HG03103 (cell line): Measurements from ENCODE around the gene GPN2.
A peak's percentile ranks its signal among the peaks of the same experiment; 100 is the strongest.

Source experiments
- ATAC-seq: cut with Tn5 transposase; IDR thresholded peaks from one replicate; pipeline ENCODE4 v1.9.1; 2021; ENCODE audit warnings: low read depth; ENCODE audit not compliant: unreplicated experiment

Gene GPN2

GRCh38 chr1:26889551-26890466 is at the start of gene GPN2:
Gene GPN2, minus strand, starts transcription at chr1:26890283. Its CDS starts 187 bp downstream, at chr1:26890096.
- ATAC-seq: peak; percentile 80

GRCh38 chr1:26938659-26939025 is 48.6 kb upstream of the GPN2 start:
- ATAC-seq: no peak

- ATAC-seq: no peak
Observed at GRCh38 chr1:26938004-26938658, 48.0 kb upstream of the GPN2 start.

GRCh38 chr1:26936823-26937222 is 46.7 kb upstream of the GPN2 start:
- ATAC-seq: no peak

GRCh38 chr1:26932531-26932930 is 42.4 kb upstream of the GPN2 start:
- no peak for ATAC-seq

- no peak for ATAC-seq
Observed at GRCh38 chr1:26923711-26924110, 33.6 kb upstream of the GPN2 start.

GRCh38 chr1:26922901-26923300 is 32.8 kb upstream of the GPN2 start:
- ATAC-seq: no peak

- ATAC-seq: no peak
Observed at GRCh38 chr1:26922431-26922729, 32.3 kb upstream of the GPN2 start.

GRCh38 chr1:26921540-26922430 is 31.7 kb upstream of the GPN2 start, which contains the start of gene NUDC:
Gene NUDC, plus strand, starts transcription at chr1:26921743. Its CDS starts 106 bp downstream, at chr1:26921849.
- peak; percentile 89 for ATAC-seq

- ATAC-seq: peak; percentile 17
Observed at GRCh38 chr1:26921126-26921539, 31.1 kb upstream of the GPN2 start.

- ATAC-seq: no peak
Observed at GRCh38 chr1:26915204-26915842, 25.2 kb upstream of the GPN2 start.

- no peak for ATAC-seq
Observed at GRCh38 chr1:26913754-26914619, 23.9 kb upstream of the GPN2 start, which contains the start of gene NR0B2. Gene NR0B2, minus strand, starts transcription at chr1:26913975. Its CDS starts 35 bp downstream, at chr1:26913940.

GRCh38 chr1:26913389-26913753 is 23.3 kb upstream of the GPN2 start:
- no peak for ATAC-seq

- ATAC-seq: no peak
Observed at GRCh38 chr1:26912147-26912490, 22.0 kb upstream of the GPN2 start.

- no peak for ATAC-seq
Observed at GRCh38 chr1:26911399-26912146, 21.5 kb upstream of the GPN2 start.

GRCh38 chr1:26910343-26911160 is 20.5 kb upstream of the GPN2 start:
- no peak for ATAC-seq

GRCh38 chr1:26909951-26910342 is 19.9 kb upstream of the GPN2 start:
- no peak for ATAC-seq
